Subcutaneous abdominal adipose tissue (tissue), 5 donors: ENCODE results near the gene BTD.

Experiments used
- H3K27ac ChIP-seq: one replicate; pipeline ENCODE4 v1.7.0; 2013; ENCODE audit warnings: low read depth, mild to moderate bottlenecking, inconsistent platforms, low read length, moderate library complexity
- H3K27me3 ChIP-seq, 5 donors: one replicate each; pipeline ENCODE4 v1.7.0; 2013; ENCODE audit warnings: low read length in 5 of 5, inconsistent platforms in 1 of 5; ENCODE audit not compliant: control insufficient read depth in 5 of 5, insufficient read depth in 4 of 5
- H3K36me3 ChIP-seq, 5 donors: one replicate each; pipeline ENCODE4 v1.7.0; 2013; ENCODE audit warnings: low read length in 5 of 5; ENCODE audit not compliant: control insufficient read depth in 5 of 5, insufficient read depth in 5 of 5
- H3K4me1 ChIP-seq, 5 donors: one replicate each; pipeline ENCODE4 v1.7.0; 2013; ENCODE audit warnings: low read length in 5 of 5, mild to moderate bottlenecking in 3 of 5, moderate library complexity in 1 of 5; ENCODE audit not compliant: control insufficient read depth in 5 of 5, insufficient read depth in 5 of 5
- H3K4me3 ChIP-seq, 5 donors: one replicate each; pipeline ENCODE4 v1.7.0; 2013; ENCODE audit warnings: low read length in 5 of 5, low read depth in 1 of 5
- H3K9ac ChIP-seq, 5 donors: one replicate each; pipeline ENCODE4 v1.7.0; 2013; ENCODE audit warnings: low read length in 5 of 5, mild to moderate bottlenecking in 4 of 5, moderate library complexity in 3 of 5
- H3K9me3 ChIP-seq, 5 donors: one replicate each; pipeline ENCODE4 v1.7.0; 2013; ENCODE audit warnings: low read length in 5 of 5; ENCODE audit not compliant: control insufficient read depth in 5 of 5
- donor health status: healthy.
- donor health status: healthy.
- donor health status: healthy.
- donor health status: healthy.
- donor health status: healthy.

The BTD gene

DNA sequence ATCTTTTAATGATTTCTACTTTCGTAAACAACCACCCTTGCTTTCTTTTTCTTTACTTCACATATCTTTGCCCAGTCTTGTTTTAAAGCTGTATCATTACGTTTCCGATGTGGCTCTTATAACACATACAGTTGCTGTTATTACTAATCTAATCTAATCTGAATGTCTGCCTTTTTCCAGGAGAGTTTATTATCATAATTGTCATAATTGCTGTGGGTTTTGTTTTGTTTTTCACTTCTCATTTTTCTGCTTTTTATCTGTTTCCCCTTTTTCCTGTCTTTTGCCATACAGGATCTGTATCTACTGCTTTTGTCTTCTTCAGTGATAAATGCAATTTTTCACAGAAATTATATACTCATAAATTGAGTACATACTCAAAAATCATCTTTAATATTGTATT is 25.1 kb upstream of the BTD start:
- Histone ChIP-seq H3K9ac (no peak overlapping the region), H3K27ac (no peak overlapping the region), H3K4me1 (peaks cover 0 to 30% (median 16%) of the 10 kb centered on the region in 5 donors), H3K36me3 (peaks cover 20 to 41% (median 29%) of the 10 kb centered on the region in 5 donors), H3K9me3 (no peaks in the 10 kb centered on the region), H3K4me3 (no peak overlapping the region), H3K27me3 (no peaks in the 10 kb centered on the region)

DNA sequence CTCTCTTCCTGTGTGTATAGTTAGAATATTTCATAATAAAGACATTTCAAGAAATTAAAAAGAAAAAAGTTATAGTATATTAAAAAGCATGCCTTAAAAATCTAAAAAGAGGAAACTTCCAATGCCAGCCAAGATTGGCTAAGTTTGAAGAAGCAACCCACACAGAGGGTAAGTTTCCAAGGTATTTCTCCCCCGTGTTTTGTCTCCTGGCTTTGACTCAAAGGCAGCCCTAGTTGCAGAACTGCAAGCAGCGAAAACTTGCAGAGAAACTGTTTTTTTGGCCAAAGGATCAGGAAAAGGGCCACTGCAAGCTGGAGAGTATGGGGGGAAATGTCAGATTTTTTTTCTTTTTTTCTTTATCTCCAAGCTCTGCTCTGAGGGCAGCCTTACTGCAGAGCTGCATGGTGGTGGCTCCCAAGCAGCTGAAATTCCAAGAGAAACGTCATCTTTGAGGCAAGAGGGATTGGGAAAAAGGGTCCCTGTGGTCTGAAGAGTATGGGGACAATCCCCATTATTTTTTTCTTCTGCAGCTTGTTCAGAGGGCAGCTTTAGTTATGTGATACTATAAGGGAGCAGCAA is 23.2 kb upstream of the BTD start:
- H3K4me1 ChIP-seq, result peaks cover 0 to 30% (median 16%) of the 10 kb centered on the region in 5 donors
- peaks cover 16 to 38% (median 24%) of the 10 kb centered on the region in 5 donors for H3K36me3 ChIP-seq
- peak overlapping the region in 1 of 5 donors; percentile 56 for H3K9ac ChIP-seq
- no peaks in the 10 kb centered on the region for H3K27me3 ChIP-seq
- H3K27ac ChIP-seq, result peak overlapping the region; percentile 73
- H3K4me3 ChIP-seq, result peak overlapping the region in 2 of 5 donors; percentile 9 to 11
- no peaks in the 10 kb centered on the region for H3K9me3 ChIP-seq

DNA sequence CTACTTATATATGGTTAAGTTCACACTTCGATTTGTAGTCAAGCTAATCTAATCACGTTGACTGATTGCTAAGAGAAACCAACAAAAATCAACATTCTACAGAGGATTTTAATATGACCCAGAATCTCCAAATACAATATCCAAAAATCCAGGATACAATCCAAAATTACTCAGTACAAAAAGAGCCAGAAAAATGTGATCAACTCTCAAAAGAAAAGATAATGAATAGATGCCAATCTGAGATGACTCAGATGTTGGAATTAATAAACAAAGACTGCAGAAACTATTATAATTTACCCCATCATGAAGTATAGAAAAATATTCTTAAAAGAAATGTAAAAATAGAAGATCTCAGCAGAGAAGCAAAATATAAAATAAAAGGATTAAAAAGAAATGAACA is 22.5 kb upstream of the BTD start:
- peaks cover 0 to 30% (median 16%) of the 10 kb centered on the region in 5 donors for H3K4me1 ChIP-seq
- peak overlapping the region; percentile 73 for H3K27ac ChIP-seq
- H3K9ac ChIP-seq, result no peak overlapping the region
- peaks cover 12 to 32% (median 20%) of the 10 kb centered on the region in 5 donors for H3K36me3 ChIP-seq
- no peaks in the 10 kb centered on the region for H3K27me3 ChIP-seq
- peak overlapping the region in 2 of 5 donors; percentile 9 to 11 for H3K4me3 ChIP-seq
- H3K9me3 ChIP-seq, result no peaks in the 10 kb centered on the region

DNA sequence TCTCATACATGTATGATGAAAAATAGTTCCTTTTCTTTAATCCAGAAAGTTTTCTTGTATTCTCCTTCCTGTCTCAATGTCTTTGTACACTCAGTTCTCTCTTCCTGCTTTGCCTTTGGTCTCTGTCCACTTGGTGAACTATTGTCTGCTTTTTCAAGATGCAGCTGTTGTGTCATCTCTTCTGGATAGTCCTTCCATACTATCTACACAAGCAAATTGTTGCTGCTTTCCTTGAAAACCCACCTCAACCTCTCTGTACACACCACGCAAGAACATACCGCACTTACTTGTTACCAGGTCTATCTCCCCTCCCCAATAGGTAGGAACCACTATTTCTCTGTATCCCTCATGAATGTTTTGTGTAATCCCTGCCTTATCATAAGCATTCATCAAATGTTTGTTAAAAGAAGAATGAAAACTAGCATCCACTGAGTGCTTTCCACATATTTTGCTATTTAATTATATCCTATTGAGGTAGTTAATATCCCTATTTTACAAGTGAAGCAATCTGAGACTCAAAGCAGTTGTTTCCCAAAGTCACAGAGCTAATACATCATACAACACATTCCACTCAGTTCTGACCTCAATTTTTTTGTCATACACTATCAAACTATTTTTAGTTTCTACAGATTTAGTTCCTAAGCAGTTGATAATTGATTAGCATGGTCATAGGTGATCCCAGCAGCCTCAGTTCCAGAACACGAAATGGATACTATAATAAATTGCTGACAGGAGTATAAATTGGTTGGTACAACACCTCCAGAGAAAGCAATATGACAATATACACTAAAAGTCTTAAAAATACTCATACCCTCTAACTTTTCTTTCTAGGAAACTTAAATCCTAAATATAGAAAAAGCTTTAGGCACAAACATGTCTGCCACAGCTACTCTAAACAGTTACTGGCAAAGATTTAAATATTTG is 19.8 kb upstream of the BTD start:
- H3K4me1 ChIP-seq, result peaks cover 0 to 33% (median 19%) of the 10 kb centered on the region in 5 donors
- H3K36me3 ChIP-seq, result peaks cover 16 to 43% (median 26%) of the 10 kb centered on the region in 5 donors
- H3K9me3 ChIP-seq, result no peaks in the 10 kb centered on the region
- H3K9ac ChIP-seq, result no peak overlapping the region
- peak overlapping the region; percentile 73 for H3K27ac ChIP-seq
- H3K27me3 ChIP-seq, result no peaks in the 10 kb centered on the region
- no peak overlapping the region for H3K4me3 ChIP-seq

DNA sequence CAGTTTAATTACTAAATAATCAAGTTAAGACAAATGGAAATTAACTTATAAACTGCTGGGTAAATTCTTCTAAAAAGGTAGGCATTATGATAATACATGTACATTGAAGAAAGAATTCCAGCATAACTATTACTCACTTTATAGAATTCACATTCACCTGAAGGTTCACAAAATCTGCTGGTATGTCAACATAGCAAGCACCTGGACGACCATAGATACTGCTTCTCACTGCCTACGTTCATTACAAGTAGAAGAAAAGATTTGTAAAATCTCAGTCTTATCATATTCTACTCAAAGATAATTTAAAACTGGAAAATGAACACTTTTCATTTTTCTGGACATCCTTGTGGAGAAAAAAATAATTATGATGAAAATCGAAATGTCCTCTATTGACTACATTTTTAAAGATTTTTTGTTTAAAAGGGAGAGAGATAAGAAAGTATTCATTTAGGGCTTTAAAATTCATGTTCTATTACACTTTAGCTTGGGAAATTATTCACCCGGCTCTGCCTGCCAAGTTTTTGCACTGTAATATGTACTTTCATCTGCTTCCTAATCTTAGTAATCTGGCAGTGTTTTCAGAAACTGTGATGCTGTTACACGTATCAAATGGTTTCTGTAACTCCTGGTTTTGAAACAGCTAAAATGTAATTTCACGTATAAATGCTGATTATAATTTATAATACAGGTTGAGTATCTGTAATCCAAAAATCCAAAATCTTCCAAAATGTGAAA is 16.3 kb upstream of the BTD start:
- Histone ChIP-seq H3K4me1 (peaks cover 0 to 7% (median 3%) of the 10 kb centered on the region in 5 donors), H3K9me3 (no peaks in the 10 kb centered on the region), H3K36me3 (peaks cover 26 to 48% (median 35%) of the 10 kb centered on the region in 5 donors), H3K9ac (peak overlapping the region in 1 of 5 donors; percentile 51), H3K27ac (peak overlapping the region; percentile 64), H3K4me3 (no peak overlapping the region), H3K27me3 (no peaks in the 10 kb centered on the region)

DNA sequence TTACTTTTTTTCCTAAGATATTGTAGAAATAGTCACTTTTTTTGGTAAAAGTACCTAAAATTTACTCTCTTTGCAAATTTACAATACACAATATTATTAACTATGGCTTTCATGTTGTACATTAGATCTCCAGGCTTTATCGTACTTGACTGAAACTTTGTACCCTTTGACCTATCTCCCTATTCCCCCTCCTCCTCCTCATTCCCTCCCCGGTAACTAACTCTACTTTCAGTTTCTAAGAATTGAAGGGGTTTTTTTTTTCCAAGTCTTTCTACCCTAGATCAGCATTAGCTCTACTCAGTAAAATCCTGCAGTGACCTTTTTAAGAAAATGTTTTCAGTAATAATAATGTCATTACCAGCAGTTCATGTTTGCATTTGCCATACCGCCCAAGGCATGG is 10.3 kb upstream of the BTD start:
- no peaks in the 10 kb centered on the region for H3K27me3 ChIP-seq
- H3K27ac ChIP-seq, result peak overlapping the region; percentile 61
- H3K9me3 ChIP-seq, result no peaks in the 10 kb centered on the region
- peaks cover 12 to 34% (median 23%) of the 10 kb centered on the region in 5 donors for H3K36me3 ChIP-seq
- H3K9ac ChIP-seq, result peak overlapping the region in 1 of 5 donors; percentile 16
- H3K4me1 ChIP-seq, result peaks cover 0 to 10% (median 0%) of the 10 kb centered on the region in 5 donors
- H3K4me3 ChIP-seq, result no peak overlapping the region

DNA sequence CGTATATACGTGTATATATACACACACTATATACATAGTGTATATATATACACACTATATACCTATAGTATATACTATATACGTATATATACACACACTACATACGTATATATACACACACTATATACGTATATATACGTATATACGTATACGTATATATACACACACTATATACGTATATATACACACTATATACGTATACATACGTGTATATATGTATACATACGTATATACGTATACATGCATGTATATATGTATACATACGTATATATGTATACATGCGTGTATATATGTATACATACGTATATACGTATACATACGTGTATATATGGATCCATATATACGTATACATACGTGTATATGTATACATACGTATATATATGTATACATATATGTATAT is 9.6 kb upstream of the BTD start:
- Histone ChIP-seq H3K9ac (no peak overlapping the region), H3K27me3 (no peaks in the 10 kb centered on the region), H3K4me1 (peaks cover 0 to 10% (median 0%) of the 10 kb centered on the region in 5 donors), H3K27ac (no peak overlapping the region), H3K4me3 (no peak overlapping the region), H3K9me3 (no peaks in the 10 kb centered on the region), H3K36me3 (peaks cover 13 to 31% (median 20%) of the 10 kb centered on the region in 5 donors)

DNA sequence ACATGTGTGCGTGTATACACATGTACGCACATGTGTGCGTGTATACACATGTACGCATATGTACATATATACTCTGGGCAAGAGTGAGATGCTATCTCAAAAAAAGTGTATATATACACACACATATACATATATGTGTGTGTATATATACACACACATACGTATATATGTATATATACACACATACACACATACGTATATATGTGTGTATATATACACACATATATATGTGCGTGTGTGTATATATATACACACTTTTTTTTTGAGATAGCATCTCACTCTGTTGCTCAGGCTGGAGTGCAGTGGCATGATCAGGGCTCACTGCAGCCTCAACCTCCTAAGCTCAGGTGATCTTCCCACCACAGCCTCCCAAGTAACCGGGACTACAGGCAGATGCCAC is 8.6 kb upstream of the BTD start:
- peaks cover 18 to 33% (median 23%) of the 10 kb centered on the region in 5 donors for H3K36me3 ChIP-seq
- no peaks in the 10 kb centered on the region for H3K9me3 ChIP-seq
- H3K4me1 ChIP-seq, result peaks cover 0 to 10% (median 0%) of the 10 kb centered on the region in 5 donors
- no peak overlapping the region for H3K4me3 ChIP-seq
- no peak overlapping the region for H3K27ac ChIP-seq
- H3K27me3 ChIP-seq, result no peaks in the 10 kb centered on the region
- H3K9ac ChIP-seq, result no peak overlapping the region

DNA sequence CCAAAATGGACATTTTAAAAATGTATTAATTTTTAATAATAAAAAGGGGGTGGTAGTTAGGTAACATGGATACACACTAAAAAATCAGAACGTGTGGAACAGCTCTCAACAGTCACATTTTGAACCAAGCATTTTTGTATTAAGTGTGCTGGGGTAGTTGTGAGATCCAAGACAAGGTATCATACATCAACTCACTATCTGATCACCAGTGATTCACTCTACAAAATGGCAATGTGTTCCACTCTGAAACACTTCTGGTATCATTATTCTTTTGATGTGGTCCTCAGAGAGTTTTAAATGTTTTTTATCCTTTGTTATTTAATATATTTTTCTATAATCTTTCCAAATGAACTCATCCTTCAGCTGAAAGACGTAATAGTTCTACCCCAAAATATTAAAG is 5.6 kb upstream of the BTD start:
- Histone ChIP-seq H3K9me3 (no peaks in the 10 kb centered on the region), H3K4me3 (no peak overlapping the region), H3K27ac (no peak overlapping the region), H3K36me3 (peaks cover 18 to 38% (median 23%) of the 10 kb centered on the region in 5 donors), H3K27me3 (no peaks in the 10 kb centered on the region), H3K9ac (no peak overlapping the region), H3K4me1 (peaks cover 6 to 29% (median 21%) of the 10 kb centered on the region in 5 donors)
